Measurements from ENCODE around the gene CDH4.

DNA sequence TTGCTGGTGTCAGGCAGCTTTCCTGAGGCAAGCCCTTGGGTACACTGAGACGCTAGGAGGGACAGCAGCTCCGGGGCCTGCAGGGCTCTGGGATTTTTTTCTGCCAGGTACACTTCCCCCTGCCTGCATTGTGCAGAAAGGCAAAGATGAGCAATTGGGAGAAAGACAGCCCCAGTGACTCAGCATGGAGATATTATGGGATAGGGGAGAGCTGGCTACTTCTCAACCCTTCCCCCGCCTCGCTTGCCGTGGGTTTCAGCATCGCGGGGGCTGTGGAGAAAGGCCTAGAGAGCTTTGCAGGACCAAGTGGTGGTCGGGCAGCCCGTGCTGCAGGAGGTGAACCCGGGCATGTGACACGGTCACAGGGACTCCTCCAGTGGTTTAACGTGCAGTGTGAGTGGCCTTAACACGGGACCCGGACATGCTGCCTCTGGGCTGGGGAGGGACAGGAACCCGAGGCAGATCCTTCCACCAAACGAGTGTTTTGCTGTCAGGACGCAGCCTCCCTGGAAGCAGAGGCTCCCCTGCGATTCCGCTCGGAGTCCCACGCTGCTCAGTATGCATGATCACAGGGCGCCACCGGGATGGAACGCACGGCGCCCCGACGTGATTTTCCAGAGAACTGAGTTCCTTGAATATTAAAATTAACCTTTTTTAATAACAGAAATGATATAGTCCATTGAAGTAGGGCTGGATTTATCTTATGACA lies 139.9 kb downstream of the CDH4 start:
- TF ChIP-seq POLR2A (IDR thresholded peaks at IDR 0.05; ENCODE audit: low read length): no peak
- no peak for TF ChIP-seq GATA1 (IDR thresholded peaks at IDR 0.05; ENCODE audit: low read depth, low read length)
